Measurements from ENCODE around the gene HSFX3.

GRCh38 chrX:149516604-149517003 lies 33.1 kb downstream of the HSFX3 start:
- TF ChIP-seq CTCF (conservative IDR thresholded peaks at IDR 0.05; ENCODE audit: low read length) (no peak), EZH2phosphoT487 (IDR thresholded peaks at IDR 0.05; ENCODE audit: borderline replicate concordance, low read depth, low read length) (no peak)

All from OCI-LY7 (cell line).